Effector memory CD8-positive, alpha-beta T cell (primary cell): ENCODE results near the gene SCAP.
A peak's percentile ranks its signal among the peaks of the same experiment; 100 is the strongest.
"Not testable (repeated sequence)": the region's sequence is repeated elsewhere in the genome, so short reads cannot be mapped to it uniquely, and the experiment has no call there.

Experiments
- ATAC-seq: fragments of 150-1000 bp; cut with Tn5 transposase; replicated peaks from 2 replicates; pipeline ENCODE4 v1.10.0; 2021; ENCODE audit warnings: mild to moderate bottlenecking, moderate library complexity
- DNase-seq, 3 experiments: peaks; one replicate each; pipeline ENCODE4 v3.0.0; 2021
- H3K27ac Mint-ChIP-seq, 2 donors: one replicate each; pipeline ENCODE4 v1.8.0; 2022; ENCODE audit warnings: mild to moderate bottlenecking in 2 of 2, mixed read lengths in 2 of 2, moderate library complexity in 2 of 2
- H3K27me3 Mint-ChIP-seq, 2 donors: one replicate each; pipeline ENCODE4 v1.8.0; 2022; ENCODE audit warnings: mixed read lengths in 2 of 2
- H3K36me3 Mint-ChIP-seq: one replicate; pipeline ENCODE4 v1.8.0; 2022; ENCODE audit warnings: mild to moderate bottlenecking, moderate library complexity, mixed read lengths; ENCODE audit not compliant: insufficient read depth
- H3K4me1 Mint-ChIP-seq, 2 donors: one replicate each; pipeline ENCODE4 v1.8.0; 2022; ENCODE audit warnings: low read depth in 2 of 2, mixed read lengths in 2 of 2
- H3K4me3 Mint-ChIP-seq, 2 donors: one replicate each; pipeline ENCODE4 v1.8.0; 2022; ENCODE audit warnings: mild to moderate bottlenecking in 2 of 2, mixed read lengths in 2 of 2, moderate library complexity in 2 of 2
- H3K9me3 Mint-ChIP-seq, 2 donors: one replicate each; pipeline ENCODE4 v1.8.0; 2022; ENCODE audit warnings: mixed read lengths in 2 of 2

Gene SCAP

GRCh38 chr3:47475029-47475569 is 642 bp downstream of the SCAP start:
- peaks cover 32 to 35% of the 10 kb centered on the region in 2 donors for H3K4me1 Mint-ChIP-seq
- peak overlapping the region; percentile 93 to 96 for H3K27ac Mint-ChIP-seq
- ATAC-seq: peak; percentile 38
- peak overlapping the region; percentile 94 to 98 for H3K4me3 Mint-ChIP-seq
- H3K9me3 Mint-ChIP-seq: no peaks in the 10 kb centered on the region
- DNase-seq: peak in 1 of 3 experiments; percentile 29
- H3K36me3 Mint-ChIP-seq: peaks cover 16% of the 10 kb centered on the region
- no peaks in the 10 kb centered on the region for H3K27me3 Mint-ChIP-seq

GRCh38 chr3:47473391-47473790 is 2.4 kb downstream of the SCAP start:
- Mint-ChIP-seq H3K4me1 (peaks cover 32 to 35% of the 10 kb centered on the region in 2 donors), H3K4me3 (peak overlapping the region; percentile 94 to 98), H3K36me3 (peaks cover 16% of the 10 kb centered on the region), H3K27ac (peak overlapping the region in 1 of 2 donors; percentile 96), H3K27me3 (no peaks in the 10 kb centered on the region), H3K9me3 (no peaks in the 10 kb centered on the region)
- ATAC-seq: no peak
- DNase-seq: no peak

GRCh38 chr3:47469616-47470015 is 6.1 kb downstream of the SCAP start:
- H3K4me3 Mint-ChIP-seq: no peak overlapping the region
- H3K27ac Mint-ChIP-seq: no peak overlapping the region
- H3K9me3 Mint-ChIP-seq: no peaks in the 10 kb centered on the region
- no peak for ATAC-seq
- peaks cover 23 to 38% of the 10 kb centered on the region in 2 donors for H3K4me1 Mint-ChIP-seq
- H3K36me3 Mint-ChIP-seq: peaks cover 24% of the 10 kb centered on the region
- no peaks in the 10 kb centered on the region for H3K27me3 Mint-ChIP-seq
- no peak for DNase-seq

GRCh38 chr3:47468315-47468714 is 7.4 kb downstream of the SCAP start:
- not testable (repeated sequence) for H3K27ac Mint-ChIP-seq, ATAC-seq
- H3K4me1 Mint-ChIP-seq: peaks cover 14 to 33% of the 10 kb centered on the region in 2 donors

GRCh38 chr3:47464588-47464987 is 11.2 kb downstream of the SCAP start:
- H3K27ac Mint-ChIP-seq: no peak overlapping the region
- peaks cover 15% of the 10 kb centered on the region for H3K36me3 Mint-ChIP-seq
- DNase-seq (no peak), ATAC-seq (no peak)
- peaks cover 15 to 24% of the 10 kb centered on the region in 2 donors for H3K4me1 Mint-ChIP-seq
- H3K9me3 Mint-ChIP-seq: peaks cover 0 to under 1% of the 10 kb centered on the region in 2 donors
- no peaks in the 10 kb centered on the region for H3K27me3 Mint-ChIP-seq
- no peak overlapping the region for H3K4me3 Mint-ChIP-seq

More at GRCh38 chr3:47468315-47468714, 7.4 kb downstream of the SCAP start:
- H3K36me3 Mint-ChIP-seq: peaks cover 16% of the 10 kb centered on the region
- not testable (repeated sequence) for H3K9me3 Mint-ChIP-seq, DNase-seq, H3K4me3 Mint-ChIP-seq, H3K27me3 Mint-ChIP-seq

GRCh38 chr3:47459534-47460085 is 16.1 kb downstream of the SCAP start:
- Mint-ChIP-seq H3K27ac (peak overlapping the region in 1 of 2 donors; percentile 3), H3K4me1 (peaks cover 21 to 27% of the 10 kb centered on the region in 2 donors)
- H3K27me3 Mint-ChIP-seq, H3K36me3 Mint-ChIP-seq, DNase-seq, H3K4me3 Mint-ChIP-seq, ATAC-seq, H3K9me3 Mint-ChIP-seq: not testable (repeated sequence)

GRCh38 chr3:47456984-47457383 is 18.8 kb downstream of the SCAP start:
- DNase-seq (no peak), ATAC-seq (no peak)
- Mint-ChIP-seq H3K36me3 (peaks cover 5% of the 10 kb centered on the region), H3K27me3 (no peaks in the 10 kb centered on the region), H3K27ac (peak overlapping the region; percentile 51 to 79), H3K4me3 (no peak overlapping the region), H3K9me3 (peaks cover 0 to 7% of the 10 kb centered on the region in 2 donors), H3K4me1 (peaks cover 15 to 33% of the 10 kb centered on the region in 2 donors)

- Mint-ChIP-seq H3K9me3 (peaks cover 0 to 7% of the 10 kb centered on the region in 2 donors), H3K4me3 (no peak overlapping the region), H3K4me1 (peaks cover 19 to 40% of the 10 kb centered on the region in 2 donors), H3K27ac (peak overlapping the region; percentile 6 to 51), H3K36me3 (peaks cover 5% of the 10 kb centered on the region), H3K27me3 (no peaks in the 10 kb centered on the region)
- ATAC-seq (no peak), DNase-seq (no peak)
These were observed 19.8 kb downstream of the SCAP start for GRCh38 chr3:47455806-47456452.

GRCh38 chr3:47452453-47453215 is 23.1 kb downstream of the SCAP start:
- no peak for DNase-seq

GRCh38 chr3:47444103-47444502 is 31.6 kb downstream of the SCAP start:
- peak overlapping the region; percentile 19 to 61 for H3K27ac Mint-ChIP-seq

More at GRCh38 chr3:47452453-47453215, 23.1 kb downstream of the SCAP start:
- Mint-ChIP-seq H3K4me1 (peaks cover 16 to 40% of the 10 kb centered on the region in 2 donors), H3K27ac (peak overlapping the region; percentile 3 to 89), H3K36me3 (peaks cover 5% of the 10 kb centered on the region), H3K4me3 (no peak overlapping the region), H3K9me3 (peaks cover 0 to 1% of the 10 kb centered on the region in 2 donors), H3K27me3 (no peaks in the 10 kb centered on the region)
- ATAC-seq: no peak

GRCh38 chr3:47443611-47443995 is 32.1 kb downstream of the SCAP start:
- peaks cover 27% of the 10 kb centered on the region for H3K36me3 Mint-ChIP-seq
- no peaks in the 10 kb centered on the region for H3K9me3 Mint-ChIP-seq
- DNase-seq (no peak), ATAC-seq (no peak)
- H3K27ac Mint-ChIP-seq: peak overlapping the region; percentile 19 to 61
- H3K4me1 Mint-ChIP-seq: peaks cover 11 to 28% of the 10 kb centered on the region in 2 donors
- no peaks in the 10 kb centered on the region for H3K27me3 Mint-ChIP-seq
- no peak overlapping the region for H3K4me3 Mint-ChIP-seq

More at GRCh38 chr3:47444103-47444502, 31.6 kb downstream of the SCAP start:
- ATAC-seq (no peak), DNase-seq (no peak)
- H3K36me3 Mint-ChIP-seq: peaks cover 25% of the 10 kb centered on the region
- H3K27me3 Mint-ChIP-seq: no peaks in the 10 kb centered on the region
- H3K9me3 Mint-ChIP-seq: peaks cover 0 to 1% of the 10 kb centered on the region in 2 donors
- H3K4me3 Mint-ChIP-seq: no peak overlapping the region
- H3K4me1 Mint-ChIP-seq: peaks cover 11 to 28% of the 10 kb centered on the region in 2 donors

- Mint-ChIP-seq H3K4me3 (no peak overlapping the region), H3K9me3 (no peaks in the 10 kb centered on the region), H3K4me1 (peaks cover 8 to 23% of the 10 kb centered on the region in 2 donors), H3K36me3 (peaks cover 33% of the 10 kb centered on the region), H3K27ac (peak overlapping the region in 1 of 2 donors; percentile 61), H3K27me3 (no peaks in the 10 kb centered on the region)
- no peak for DNase-seq
- no peak for ATAC-seq
These were observed 33.8 kb downstream of the SCAP start for GRCh38 chr3:47441796-47442551.

GRCh38 chr3:47440131-47440530 is 35.6 kb downstream of the SCAP start:
- Mint-ChIP-seq H3K9me3 (no peaks in the 10 kb centered on the region), H3K27me3 (no peaks in the 10 kb centered on the region), H3K4me3 (no peak overlapping the region), H3K4me1 (peaks cover 7 to 23% of the 10 kb centered on the region in 2 donors), H3K36me3 (peaks cover 35% of the 10 kb centered on the region), H3K27ac (peak overlapping the region in 1 of 2 donors; percentile 41)
- ATAC-seq (no peak), DNase-seq (no peak)
